Uterus (tissue), 4 donors: ENCODE measurements around the gene OR52N2. TPM values are rescaled to one million over a fixed set of nuclear protein-coding genes. Genes with fewer than 3 reads are reported as not detected.

Experiments used
- DNase-seq, 2 donors: peaks; one replicate each; pipeline ENCODE4 v3.0.0-alpha.2; 2019 to 2020
- H3K27ac ChIP-seq, 2 donors: fragments of 200-600 bp; sonication (generic); 1 replicate in 1 of 2; 2 replicates in 1 of 2; pipeline ENCODE4 v1.5.1; 2016 to 2018
- H3K27me3 ChIP-seq, 2 donors: fragments of 200-600 bp; sonication (generic); one replicate each; pipeline ENCODE4 v1.5.1; 2018 to 2019; ENCODE audit warnings: control low read depth in 1 of 2
- H3K36me3 ChIP-seq, 2 donors: fragments of 200-600 bp; sonication (generic); one replicate each; pipeline ENCODE4 v1.5.1; 2019; ENCODE audit warnings: control low read depth in 1 of 2
- H3K4me1 ChIP-seq, 2 donors: fragments of 200-600 bp; sonication (generic); one replicate each; pipeline ENCODE4 v1.5.1; 2018 to 2019; ENCODE audit warnings: control low read depth in 1 of 2
- H3K4me3 ChIP-seq, 2 donors: fragments of 200-600 bp; sonication (generic); 1 replicate in 1 of 2; 2 replicates in 1 of 2; pipeline ENCODE4 v1.5.1; 2018 to 2019; ENCODE audit warnings: mild to moderate bottlenecking in 1 of 2
- H3K9me3 ChIP-seq, 2 donors: fragments of 200-600 bp; sonication (generic); one replicate each; pipeline ENCODE4 v1.5.1; 2019; ENCODE audit warnings: control low read depth in 1 of 2
- CTCF ChIP-seq, 4 experiments: fragments of 200-600 bp in 2 of 4; fragments of 450-650 bp in 2 of 4; sonication (generic) in 2 of 4; IDR thresholded peaks; one replicate each; pipeline ENCODE4 v1.5.1; 2016 to 2019; ENCODE audit warnings: antibody characterized with exemption in 4 of 4, mild to moderate bottlenecking in 2 of 4, moderate library complexity in 1 of 4
- POLR2A ChIP-seq, 2 donors: fragments of 450-650 bp; IDR thresholded peaks; one replicate each; pipeline ENCODE4 v1.6.1; 2016; ENCODE audit warnings: antibody characterized with exemption in 2 of 2, mild to moderate bottlenecking in 1 of 2, moderate library complexity in 1 of 2
- intact Hi-C: fragments of 100-400 bp; cut with DNase I; formaldehyde crosslinking; loops from one replicate; pipeline ENCODE4 v1.15.1; 2023; ENCODE audit warnings: low total_unique reads
- total RNA-seq, 4 donors: library from RNA; depleted of rRNA in 3 of 4; stranded (reverse); fragments of >200 nt in 3 of 4; gene quantifications; one replicate each; pipeline versions ENCODE4 v1.1.0 to v1.2.4, GENCODE V29; 2014 to 2023
- donor health status: DM: yes; HTN: yes; CAD: no.

The OR52N2 gene
- total RNA-seq, 4 donors from 2014 or later, result not detected

GRCh38 chr11:5818245-5818886 is 9.6 kb downstream of the OR52N2 start:
- DNase-seq, result no peak
- Histone ChIP-seq H3K27ac (no peak overlapping the region), H3K4me3 (no peak overlapping the region), H3K36me3 (no peaks in the 10 kb centered on the region), H3K4me1 (no peaks in the 10 kb centered on the region), H3K27me3 (no peaks in the 10 kb centered on the region), H3K9me3 (no peaks in the 10 kb centered on the region)
- no peak for TF ChIP-seq POLR2A (IDR thresholded peaks at IDR 0.05)
- TF ChIP-seq CTCF (IDR thresholded peaks at IDR 0.05), result no peak
- intact Hi-C loops, result no loop called here

- H3K27me3 ChIP-seq, result no peaks in the 10 kb centered on the region
- no peak overlapping the region for H3K4me3 ChIP-seq
- H3K4me1 ChIP-seq, result no peaks in the 10 kb centered on the region
- no peaks in the 10 kb centered on the region for H3K9me3 ChIP-seq
- no peak overlapping the region for H3K27ac ChIP-seq
- H3K36me3 ChIP-seq, result no peaks in the 10 kb centered on the region
- intact Hi-C loops, result no loop called here
- no peak for DNase-seq
- TF ChIP-seq POLR2A (IDR thresholded peaks at IDR 0.05), result no peak
- TF ChIP-seq CTCF (IDR thresholded peaks at IDR 0.05), result no peak
These were observed 22.6 kb downstream of the OR52N2 start for GRCh38 chr11:5831196-5831829.

GRCh38 chr11:5833446-5833845 is 24.7 kb downstream of the OR52N2 start:
- no peak overlapping the region for H3K4me3 ChIP-seq
- no peaks in the 10 kb centered on the region for H3K9me3 ChIP-seq
- H3K27me3 ChIP-seq, result no peaks in the 10 kb centered on the region
- intact Hi-C loops, result no loop called here
- no peak overlapping the region for H3K27ac ChIP-seq
- no peaks in the 10 kb centered on the region for H3K4me1 ChIP-seq
- no peak for TF ChIP-seq POLR2A (IDR thresholded peaks at IDR 0.05)
- no peak for TF ChIP-seq CTCF (IDR thresholded peaks at IDR 0.05)
- H3K36me3 ChIP-seq, result no peaks in the 10 kb centered on the region
- no peak for DNase-seq

- Histone ChIP-seq H3K4me3 (no peak overlapping the region), H3K4me1 (no peaks in the 10 kb centered on the region), H3K9me3 (no peaks in the 10 kb centered on the region), H3K27ac (no peak overlapping the region), H3K27me3 (no peaks in the 10 kb centered on the region), H3K36me3 (no peaks in the 10 kb centered on the region)
- DNase-seq, result no peak
- intact Hi-C loops, result no loop called here
- TF ChIP-seq CTCF (IDR thresholded peaks at IDR 0.05), result no peak
- no peak for TF ChIP-seq POLR2A (IDR thresholded peaks at IDR 0.05)
These were observed 29.0 kb downstream of the OR52N2 start for GRCh38 chr11:5837695-5838094.

- TF ChIP-seq POLR2A (IDR thresholded peaks at IDR 0.05) (no peak), CTCF (IDR thresholded peaks at IDR 0.05) (no peak)
- Histone ChIP-seq H3K36me3 (no peaks in the 10 kb centered on the region), H3K27me3 (no peaks in the 10 kb centered on the region), H3K4me3 (no peak within 1 kb of the TSS), H3K4me1 (no peaks in the 10 kb centered on the region), H3K27ac (no peak within 1 kb of the TSS), H3K9me3 (no peaks in the 10 kb centered on the region)
- intact Hi-C loops, result no loop called here
- no peak for DNase-seq
These were observed 33.1 kb downstream of the OR52N2 start, which contains the start of gene OR52E6 for GRCh38 chr11:5841797-5842196. Gene OR52E6 (minus strand): TSS chr11:5841897. CDS start chr11:5841897, 0 bp downstream.
